ENCODE data around the gene GABRD.

GABRD gene

DNA sequence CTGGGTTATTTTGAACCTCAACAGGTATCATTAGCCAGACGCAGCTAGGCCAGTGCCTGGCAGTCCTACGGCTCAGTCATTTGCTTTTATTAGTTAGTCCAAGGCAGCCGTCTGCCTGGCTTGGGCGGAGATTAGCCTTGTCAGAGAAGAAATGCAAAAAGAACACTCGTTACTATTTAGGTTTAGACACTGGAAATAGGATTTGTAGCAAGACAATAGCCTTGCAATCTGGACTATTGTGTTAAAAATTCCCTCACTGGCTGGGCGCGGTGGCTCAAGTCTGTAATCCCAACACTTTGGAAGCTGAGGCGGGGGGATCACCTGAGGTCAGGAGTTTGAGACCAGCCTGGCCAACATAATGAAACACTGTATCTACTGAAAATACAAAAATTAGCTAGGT is 20.1 kb downstream of the GABRD start:
- no peak for DNase-seq (ENCODE audit: low read depth in 2 of 2)

DNA sequence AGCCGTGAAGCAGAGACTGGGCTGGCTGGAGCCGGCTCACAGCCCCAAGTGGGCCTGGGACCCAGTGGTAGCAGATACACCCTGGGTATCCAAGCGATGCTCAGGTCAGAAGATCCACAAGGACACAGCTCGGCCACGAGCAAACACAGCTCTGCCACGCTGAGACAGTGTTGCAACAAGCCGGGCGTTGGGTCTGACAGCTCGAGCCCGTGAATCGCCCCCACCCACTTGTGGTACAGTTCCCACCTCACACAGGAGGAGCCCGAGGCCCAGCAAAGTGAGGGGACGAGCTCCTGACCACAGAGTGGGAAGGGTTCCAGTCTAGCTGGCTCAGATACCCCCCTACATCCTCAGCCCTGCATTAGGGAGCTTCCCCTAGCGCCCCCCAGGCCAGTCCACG is 22.2 kb downstream of the GABRD start:
- DNase-seq (ENCODE audit: low read depth in 2 of 2), result no peak

DNA sequence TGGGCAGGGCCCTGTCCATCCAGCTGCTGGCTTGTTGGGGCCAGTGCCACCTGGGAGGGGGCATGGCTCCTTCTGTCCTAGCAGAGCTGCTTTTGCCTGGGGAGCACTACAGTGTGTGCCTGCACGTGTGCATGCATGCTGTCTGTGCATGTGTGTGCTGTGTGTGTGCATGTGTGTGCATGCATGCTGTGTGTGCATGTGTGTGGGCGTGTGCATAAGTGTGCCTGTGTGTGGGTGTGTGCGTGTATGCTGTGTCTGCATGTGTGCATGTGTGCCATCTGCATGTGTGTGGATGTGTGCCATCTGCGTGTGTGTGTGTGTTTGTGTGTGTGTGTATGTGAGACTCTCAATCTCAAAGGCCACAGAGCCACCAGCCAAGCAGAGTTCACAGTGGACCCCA is 22.7 kb downstream of the GABRD start:
- DNase-seq (ENCODE audit: low read depth in 2 of 2), result no peak

DNA sequence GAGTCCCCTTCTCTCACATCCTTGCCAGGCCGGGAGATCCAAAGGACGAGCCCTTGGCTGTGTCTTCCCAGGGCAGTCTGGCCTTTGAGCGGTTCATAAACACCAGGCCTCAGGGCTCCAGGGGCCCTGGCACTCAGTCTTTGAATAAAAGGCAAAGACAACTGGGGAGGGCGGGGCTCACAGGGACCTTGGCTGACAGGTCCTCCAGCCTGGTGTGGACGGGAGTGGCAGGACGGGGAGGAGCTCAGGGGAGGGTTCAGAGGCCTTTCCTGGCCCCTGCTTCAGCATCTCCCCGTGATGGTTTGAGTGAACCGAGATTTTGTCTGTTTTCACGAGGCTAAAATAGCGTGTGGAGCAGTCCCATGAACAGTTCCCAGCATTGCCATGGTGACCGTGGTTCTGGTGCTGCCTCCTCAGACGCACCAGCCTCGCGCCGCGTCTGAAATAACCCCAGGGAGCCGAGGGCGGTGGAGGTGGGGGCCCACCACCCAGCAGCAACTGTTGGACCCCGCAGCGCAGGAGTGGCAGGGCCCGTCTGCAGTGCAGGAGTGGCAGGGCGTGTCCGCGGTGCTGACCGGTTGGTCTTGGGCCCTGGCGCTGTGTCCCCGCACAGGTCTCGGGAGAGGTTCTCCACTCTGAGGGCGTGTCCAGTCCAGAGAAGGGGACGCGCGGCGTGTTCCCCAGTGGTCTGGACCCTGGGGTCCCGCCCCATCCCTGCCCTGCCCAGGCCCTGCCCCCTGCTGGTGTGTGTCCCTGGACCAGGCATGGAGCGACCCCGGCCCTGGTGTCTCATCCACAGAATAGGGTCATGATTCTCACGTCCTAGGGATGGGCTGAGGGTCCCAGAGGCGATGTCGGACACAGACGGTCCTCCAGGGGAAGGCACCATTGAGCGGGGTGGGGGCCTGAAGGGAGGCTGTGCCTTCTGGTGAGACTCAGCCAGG is 24.0 kb downstream of the GABRD start:
- no peak for DNase-seq (ENCODE audit: low read depth in 2 of 2)

DNA sequence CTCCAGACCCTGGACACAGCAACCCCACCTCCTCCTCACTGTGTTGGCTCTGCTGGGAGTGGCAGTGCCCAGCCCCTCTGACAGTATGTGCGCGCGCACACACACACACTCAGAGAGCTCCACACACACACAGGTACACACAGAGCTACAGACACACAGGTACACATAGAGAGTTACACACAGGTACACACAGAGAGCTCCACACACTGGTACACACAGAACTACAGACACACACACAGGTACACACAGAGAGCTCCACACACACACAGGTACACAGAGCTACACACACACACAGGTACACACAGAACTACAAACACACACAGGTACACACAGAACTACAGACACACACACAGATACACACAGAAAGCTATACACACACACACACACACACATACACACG is 24.7 kb downstream of the GABRD start:
- no peak for DNase-seq (ENCODE audit: low read depth in 2 of 2)

DNA sequence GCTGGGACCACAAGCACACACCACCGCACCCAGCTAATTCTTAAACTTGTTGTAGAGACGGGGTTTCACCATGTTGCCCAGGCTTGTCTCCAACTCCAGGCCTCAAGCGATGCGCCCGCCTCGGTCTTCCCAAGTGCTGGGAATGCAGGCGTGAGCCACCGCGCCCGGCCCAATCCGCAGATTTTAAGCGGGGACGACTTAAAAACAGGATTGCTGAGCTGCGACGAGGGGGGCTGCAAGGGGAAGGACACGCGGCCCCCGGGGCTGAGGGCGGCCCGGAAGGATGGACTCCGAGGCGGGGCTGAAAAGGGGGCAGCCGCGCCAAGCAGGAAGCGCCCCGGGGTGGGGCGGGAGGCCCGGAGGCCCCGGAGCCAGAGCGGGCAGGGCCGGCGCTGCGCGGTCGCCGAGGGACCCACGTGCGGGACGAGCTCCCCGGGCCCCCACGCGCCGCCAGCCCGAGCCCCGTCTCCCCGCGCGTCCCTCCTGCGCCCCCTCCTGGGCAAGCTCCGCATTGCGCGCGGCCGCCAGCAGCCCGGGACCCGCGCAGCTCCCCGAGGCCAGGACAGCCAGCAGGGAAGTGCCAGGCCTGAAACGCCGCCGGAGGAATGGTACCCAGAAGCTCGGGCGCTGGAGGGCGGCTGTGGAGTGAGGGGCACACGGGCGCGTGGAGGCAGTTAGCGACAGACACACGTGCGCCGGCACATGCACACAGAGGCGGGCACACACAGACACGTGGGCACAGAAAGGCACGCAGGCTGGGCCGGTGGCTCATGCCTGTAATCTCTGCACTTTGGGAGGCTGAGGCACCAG is 25.6 kb downstream of the GABRD start:
- peak; percentile 61 to 70 for DNase-seq (ENCODE audit: low read depth in 2 of 2)

DNA sequence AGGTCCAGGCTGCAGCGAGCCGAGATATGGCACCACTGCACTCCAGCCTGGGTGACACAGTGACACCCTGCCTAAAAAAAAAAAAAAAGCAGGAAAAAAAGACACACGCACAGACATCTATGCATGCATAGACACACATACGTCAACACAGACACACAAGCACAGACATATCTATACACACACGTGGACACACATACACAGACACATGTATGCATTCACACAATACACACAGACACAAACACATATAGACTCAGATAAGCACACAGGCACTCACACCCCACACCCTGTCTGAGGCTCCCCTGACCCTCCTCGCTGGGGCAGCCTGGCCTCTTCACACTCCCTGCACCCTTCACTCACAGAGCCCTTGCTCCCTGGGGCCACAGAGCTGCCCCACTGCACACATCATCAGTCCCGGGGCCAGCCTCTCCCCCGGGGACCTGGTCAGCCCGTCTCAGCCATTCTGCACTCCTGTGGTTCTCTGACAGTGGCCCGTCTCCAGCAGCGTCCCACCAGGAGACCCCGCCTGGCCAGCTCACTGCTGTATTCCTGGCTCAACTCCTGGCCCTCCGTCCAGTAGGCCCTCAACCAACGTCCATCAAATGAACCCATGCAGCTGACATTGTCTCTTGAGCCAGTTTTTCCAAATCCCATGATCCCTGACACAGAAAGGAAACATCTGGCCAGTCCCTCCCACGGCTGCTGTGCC is 26.5 kb downstream of the GABRD start:
- DNase-seq (ENCODE audit: low read depth in 2 of 2), result no peak

DNA sequence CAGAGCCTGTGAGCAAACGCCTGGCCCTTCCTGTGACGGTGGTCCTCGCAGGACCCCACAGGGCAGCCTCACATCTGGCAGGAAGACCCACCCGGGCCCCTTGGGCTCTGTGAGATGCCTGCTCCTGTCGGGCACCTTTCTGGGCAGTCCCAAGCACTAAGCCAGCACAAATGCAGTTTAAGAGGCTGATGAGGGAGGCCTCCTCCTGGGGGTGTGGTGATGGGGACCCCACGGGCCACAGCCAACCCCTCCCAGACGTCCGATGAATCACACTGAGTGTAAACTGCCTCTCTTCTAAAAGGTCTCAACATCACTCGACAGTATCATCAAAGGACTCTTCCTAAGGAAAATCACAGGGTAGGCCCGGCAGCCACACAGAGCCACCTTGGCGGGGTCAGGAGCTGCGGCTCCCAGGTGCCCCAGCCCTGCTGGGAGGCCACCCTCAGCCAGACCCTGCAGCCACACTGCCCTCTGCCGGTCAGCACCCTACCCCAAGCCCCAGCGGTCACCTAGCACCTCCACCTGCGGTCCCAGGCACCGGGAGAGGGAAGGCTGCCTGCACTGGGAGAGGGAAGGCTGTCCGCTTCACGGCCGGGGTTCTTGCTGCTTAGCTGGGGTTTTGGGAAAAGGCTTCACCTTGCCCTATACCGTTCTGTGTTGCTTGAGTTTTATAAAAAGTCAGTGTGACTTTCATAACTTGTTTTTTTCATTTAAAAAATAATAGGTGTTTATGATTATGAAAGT is 27.2 kb downstream of the GABRD start:
- DNase-seq (ENCODE audit: low read depth in 2 of 2), result peak in 1 of 2 experiments; percentile 46

DNA sequence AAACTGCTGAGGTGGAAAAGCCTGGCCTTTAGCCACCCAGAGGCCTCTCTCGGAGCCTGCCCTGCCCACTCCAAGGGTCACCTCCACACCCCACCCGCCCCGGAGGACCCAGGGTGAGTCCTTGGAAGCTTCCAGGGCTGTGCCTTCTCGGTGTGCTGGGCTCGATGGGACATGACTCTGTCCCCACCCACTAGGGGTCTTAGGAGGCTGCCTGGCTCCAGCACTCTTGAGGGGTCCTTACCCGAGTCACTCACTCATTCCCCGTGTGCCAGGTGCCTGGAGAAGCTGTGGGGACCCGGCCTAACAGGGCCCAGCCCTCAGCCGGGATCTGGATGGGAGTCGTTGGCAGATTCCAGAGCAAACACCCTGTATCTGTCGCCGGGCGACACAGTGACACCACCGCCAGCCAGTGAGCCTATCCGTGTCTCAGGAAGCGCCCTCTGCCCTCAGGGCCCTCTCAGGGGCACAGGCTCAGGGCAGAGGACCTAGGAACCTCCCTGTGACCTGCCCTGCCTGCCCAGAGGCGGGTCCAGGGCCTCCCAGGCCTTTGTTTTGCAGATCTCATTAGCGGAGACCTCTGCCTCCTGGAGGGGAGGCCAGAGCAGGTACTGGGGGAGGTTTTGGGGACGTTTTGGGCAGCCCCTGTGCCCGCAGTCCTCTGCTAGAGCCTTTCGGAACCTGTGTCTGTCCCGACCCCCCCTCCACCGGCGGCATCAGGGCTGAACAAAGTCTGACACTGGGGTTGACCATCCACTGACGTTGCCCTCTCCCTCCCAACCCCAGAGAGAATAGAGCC is 28.0 kb downstream of the GABRD start:
- DNase-seq (ENCODE audit: low read depth in 2 of 2), result no peak

DNA sequence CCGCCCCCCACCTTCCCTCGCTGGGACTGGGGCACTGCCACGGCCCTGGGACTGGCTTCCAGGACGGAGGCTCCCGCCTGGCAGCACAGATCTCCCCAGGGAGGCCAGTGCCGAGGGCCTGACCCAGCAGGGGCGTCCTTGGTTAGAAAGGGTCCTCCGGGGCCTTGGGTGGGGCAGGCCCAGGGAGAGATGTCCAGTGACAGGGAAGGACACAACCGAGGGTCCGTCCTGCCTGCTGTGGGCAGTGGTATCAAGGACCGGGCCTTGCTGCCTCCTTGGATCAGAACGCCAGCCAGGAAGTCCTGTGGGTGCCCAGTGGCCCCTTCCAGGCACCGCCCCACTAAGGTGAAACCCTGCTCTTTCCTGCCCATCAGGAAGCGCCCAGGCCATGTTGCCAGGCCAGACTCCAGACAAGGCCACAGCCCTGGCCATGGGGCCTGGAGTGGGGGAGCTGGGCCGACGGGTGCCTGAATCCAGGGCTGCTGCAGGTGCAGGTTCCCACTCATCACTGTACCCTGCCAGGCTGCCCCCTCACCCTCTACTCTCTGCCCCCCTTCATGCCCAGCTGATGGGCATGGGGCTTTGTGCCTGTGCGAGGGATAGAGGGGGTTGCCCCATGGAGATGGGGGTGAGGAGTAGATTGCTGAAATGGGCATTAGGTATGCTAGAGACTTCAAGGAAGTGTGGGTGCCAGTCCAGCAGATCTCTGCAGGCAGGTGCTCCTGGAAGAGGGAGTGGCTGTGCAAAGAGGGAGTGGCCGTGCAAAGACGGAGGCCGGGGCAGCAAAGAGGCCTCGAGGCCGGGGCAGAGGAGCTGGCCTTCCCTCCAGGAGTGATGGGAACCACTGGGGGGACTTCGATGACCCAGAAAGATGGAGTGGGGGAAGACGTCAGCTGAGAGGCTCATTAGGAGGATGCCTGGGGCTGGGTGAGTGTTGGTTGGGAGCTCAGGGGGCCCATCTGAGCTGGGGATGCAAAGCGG is 28.9 kb downstream of the GABRD start:
- no peak for DNase-seq (ENCODE audit: low read depth in 2 of 2)

DNA sequence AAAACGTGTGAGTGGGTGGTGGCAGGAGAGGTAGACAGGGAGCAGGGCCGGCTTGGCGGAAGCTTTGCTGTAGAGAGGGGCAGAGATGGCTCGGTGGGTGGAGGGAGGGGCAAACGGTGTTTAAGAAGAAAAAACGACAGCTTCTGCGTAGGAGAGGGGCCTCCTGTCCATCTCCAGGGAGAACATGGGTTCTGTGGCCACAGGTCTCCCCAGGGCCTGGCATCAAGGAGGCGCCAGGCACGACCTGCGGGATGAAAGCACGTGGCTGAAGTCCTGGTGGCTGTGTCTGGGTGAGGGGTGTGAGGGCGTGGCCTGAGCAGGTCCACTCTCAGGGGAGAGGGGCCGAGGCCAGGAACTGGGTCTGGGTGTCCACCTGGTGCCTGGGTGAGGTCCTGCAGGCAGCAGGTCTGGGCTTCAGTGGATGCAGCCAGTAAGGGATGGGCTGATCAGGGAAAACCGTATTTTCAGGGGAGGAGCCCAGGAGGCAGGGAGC is 30.1 kb downstream of the GABRD start:
- no peak for DNase-seq (ENCODE audit: low read depth in 2 of 2)

DNA sequence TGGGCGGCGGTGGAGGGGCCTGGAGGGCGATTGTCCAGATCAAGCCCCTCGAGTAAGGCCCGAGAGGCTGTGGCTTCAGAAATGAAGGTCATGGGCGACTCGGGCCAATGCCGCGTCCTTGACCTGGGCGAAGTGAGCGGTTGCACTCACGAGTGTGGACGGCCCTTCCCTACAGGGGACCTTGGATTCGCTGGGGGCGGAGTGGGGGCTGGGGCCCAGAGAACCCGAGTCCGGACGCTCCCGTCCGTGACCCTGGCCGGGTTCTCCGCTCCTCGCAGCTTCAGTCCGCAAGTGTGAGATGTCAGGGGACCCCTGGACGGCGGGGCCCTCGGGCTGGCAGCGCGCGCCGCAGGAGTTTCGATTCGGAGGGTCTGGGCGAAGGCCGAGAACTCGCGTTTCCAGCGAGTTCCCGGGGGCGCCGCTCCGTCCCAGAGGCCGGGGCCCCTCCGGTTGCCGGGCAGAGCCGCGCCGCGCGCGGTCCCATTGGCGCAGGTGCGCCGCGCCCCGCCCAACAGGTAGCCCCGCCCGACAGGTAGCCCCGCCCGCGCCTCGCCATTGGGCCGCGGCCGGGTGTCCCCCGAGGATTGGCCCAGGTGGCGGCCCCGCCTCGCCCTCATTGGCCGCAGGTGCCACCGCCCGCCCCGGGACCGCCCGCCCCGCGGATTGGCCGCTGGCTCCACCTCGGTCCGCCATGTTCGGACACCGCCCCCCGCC is 30.7 kb downstream of the GABRD start, which contains the start of gene PRKCZ:
PRKCZ (plus strand) TSS at position 694 of the 714 bp plus-strand sequence. CDS start 220 bp downstream, outside the sequence.
- DNase-seq (ENCODE audit: low read depth in 2 of 2), result peak; percentile 85 to 90

DNA sequence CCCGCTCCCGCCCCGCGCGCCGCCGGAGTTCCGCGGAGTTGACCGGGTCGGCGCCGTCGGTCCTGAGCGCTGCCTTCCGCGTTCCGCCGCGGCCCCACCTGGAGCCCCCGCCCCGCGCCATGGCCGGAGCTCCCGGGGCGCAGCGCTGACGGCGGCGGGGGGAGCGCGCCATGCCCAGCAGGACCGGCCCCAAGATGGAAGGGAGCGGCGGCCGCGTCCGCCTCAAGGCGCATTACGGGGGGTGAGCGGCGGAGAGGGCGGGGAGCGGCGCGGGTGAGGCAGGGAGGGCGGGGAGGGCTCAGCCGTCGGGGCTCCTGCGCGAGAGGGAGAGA is 31.3 kb downstream of the GABRD start:
- DNase-seq (ENCODE audit: low read depth in 2 of 2), result peak in 1 of 2 experiments; percentile 15

DNA sequence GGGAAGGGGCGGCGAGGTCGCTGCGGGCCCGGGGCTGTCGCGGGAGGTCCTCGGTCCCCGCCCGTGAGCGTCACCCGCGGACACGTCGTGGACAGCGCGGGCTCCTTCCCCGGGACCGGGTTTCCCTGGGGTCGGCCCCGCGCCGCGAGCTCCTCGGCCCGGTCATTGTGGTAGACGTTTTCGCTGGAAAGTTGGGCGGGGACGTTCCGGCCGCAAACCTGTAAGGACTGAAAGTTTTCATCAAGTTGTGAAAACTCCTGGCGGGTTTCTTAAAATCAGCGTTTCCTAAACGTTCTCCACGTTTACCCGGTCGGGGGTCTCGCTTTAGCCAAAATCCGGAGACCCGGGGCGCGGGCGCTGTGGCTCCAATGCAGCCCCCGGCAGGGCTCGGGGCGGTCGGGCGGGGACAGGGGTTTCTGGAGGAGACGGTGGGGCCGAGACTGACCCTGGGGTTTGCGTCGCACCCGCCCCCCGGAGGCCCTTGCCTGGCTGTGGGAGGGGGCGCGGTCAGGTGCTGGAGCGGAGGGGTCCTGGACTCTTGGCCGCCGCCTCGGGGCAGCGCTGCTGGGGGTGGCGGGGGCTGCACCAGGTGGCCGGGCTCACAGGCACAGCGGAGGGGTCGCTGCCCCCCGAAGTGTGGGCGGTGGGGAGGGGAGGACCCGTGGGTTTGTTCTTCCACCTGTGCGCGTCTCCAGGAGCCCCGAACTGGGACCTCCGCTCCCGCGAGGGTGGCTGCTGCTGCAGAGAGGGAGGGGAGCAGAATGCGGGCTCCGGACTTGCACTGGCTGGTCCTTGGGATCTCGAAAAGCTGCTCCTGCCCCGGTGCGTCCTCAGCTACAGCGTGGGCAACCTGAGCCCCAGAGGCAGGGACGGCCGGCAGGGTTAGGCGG is 31.9 kb downstream of the GABRD start:
- DNase-seq (ENCODE audit: low read depth in 2 of 2), result no peak

DNA sequence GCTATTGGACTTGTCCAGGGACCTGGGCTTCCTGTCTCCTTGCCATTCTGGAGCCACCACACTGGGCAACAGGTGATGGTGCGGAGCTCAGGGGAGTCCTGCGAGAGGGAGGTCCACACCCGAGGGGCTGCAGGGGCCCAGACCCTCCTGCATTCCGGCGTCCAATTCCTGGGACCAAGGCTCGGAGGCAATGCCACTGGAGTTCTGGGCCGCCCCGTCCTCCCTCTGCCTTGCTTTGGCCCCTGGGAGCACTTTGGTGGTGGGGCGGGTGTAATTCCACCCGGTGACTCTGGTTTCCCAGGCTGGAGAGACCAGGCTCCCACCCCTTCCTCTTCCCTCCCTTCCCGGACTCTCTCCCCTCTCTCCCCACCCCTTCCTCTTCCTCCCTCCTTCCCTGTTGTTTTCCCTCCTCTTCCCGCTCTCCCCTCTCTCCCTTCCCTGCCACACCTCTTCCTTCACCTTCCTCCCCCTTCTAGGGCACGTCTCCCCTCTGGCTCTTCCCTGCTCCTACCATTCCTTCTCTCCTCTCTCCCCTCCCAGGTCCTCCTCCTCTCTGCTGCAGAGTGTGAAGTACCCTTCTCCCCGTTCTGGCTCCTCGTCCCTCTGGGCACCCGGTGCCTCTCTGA is 33.0 kb downstream of the GABRD start:
- DNase-seq (ENCODE audit: low read depth in 2 of 2), result no peak

DNA sequence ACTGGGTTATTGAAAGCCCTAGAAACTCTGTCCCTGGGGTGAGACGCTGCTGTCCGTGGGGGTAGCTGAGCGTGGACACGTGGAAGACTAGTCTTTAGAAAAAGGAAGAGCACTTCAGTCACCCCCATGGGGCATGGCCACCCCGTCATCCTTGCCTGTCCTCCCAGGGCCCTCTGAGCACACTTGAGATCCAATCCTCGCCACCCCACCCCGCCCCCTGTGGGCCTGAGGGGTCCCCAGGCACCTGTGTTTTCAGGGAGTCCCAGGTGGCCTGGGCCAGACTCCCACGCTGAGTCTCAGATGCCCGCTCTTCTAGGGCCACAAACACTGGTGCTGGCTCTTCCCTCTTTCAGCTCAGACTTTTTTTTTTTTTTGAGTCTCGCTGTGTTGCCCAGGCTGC is 33.6 kb downstream of the GABRD start:
- DNase-seq (ENCODE audit: low read depth in 2 of 2), result no peak

DNA sequence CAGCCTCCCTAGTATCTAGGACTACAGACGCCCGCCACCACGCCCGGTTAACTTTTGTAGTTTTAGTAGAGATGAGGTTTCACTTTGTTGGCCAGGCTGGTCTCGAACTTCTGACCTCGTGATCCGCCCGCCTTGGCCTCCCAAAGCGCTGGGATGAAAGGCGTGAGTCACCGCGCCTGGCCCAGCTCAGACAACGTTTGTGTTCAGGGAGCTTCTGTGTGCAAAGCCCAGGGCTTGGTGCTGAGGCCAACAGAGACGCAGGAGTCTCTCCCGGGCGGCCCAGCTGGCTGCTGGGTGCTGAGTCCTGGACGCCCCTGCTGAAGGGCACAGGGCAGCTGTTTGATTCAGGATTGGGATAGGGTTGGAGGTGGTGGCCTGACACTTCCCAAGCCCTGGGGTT is 34.1 kb downstream of the GABRD start:
- no peak for DNase-seq (ENCODE audit: low read depth in 2 of 2)
